Stomach (tissue), 4 donors: Measurements from ENCODE around the gene PTPRE.

Experiments
- CTCF ChIP-seq, 7 experiments: fragments of 450-650 bp in 4 of 7; fragments of 200-600 bp in 3 of 7; sonication (generic) in 3 of 7; IDR thresholded peaks; one replicate each; pipeline ENCODE4 v1.5.1; 2016 to 2019; ENCODE audit warnings: antibody characterized with exemption in 7 of 7, control low read depth in 2 of 7, mild to moderate bottlenecking in 1 of 7
- POLR2AphosphoS5 ChIP-seq, 3 donors: sonication (generic); formaldehyde crosslinking; IDR thresholded peaks; one replicate each; pipeline ENCODE4 v1.6.1; 2016; ENCODE audit warnings: antibody characterized with exemption in 3 of 3

- TF ChIP-seq CTCF (IDR thresholded peaks at IDR 0.05) (no peak), POLR2AphosphoS5 (IDR thresholded peaks at IDR 0.05) (no peak)
These were observed 84.8 kb downstream of the PTPRE start for GRCh38 chr10:127991543-127992255.
